Lower lobe of right lung (tissue), 2 donors: ENCODE measurements around the gene AP1M1. TPM values are rescaled to one million over a fixed set of nuclear protein-coding genes. Genes with fewer than 3 reads are reported as not detected.
A peak's percentile ranks its signal among the peaks of the same experiment; 100 is the strongest.

Source experiments
- ATAC-seq, 2 donors: fragments of 200-7000 bp; cut with Tn5 transposase; one replicate each; pipeline ENCODE4 v1.9.1; 2020 to 2022; ENCODE audit warnings: mild to moderate bottlenecking in 2 of 2, moderate library complexity in 2 of 2
- DNase-seq: peaks from one replicate; pipeline ENCODE4 v3.0.0-alpha.2; 2020
- H3K27ac ChIP-seq: fragments of 200-600 bp; one replicate; pipeline ENCODE4 v1.8.0; 2022
- H3K27me3 ChIP-seq: fragments of 200-600 bp; one replicate; pipeline ENCODE4 v1.8.0; 2022; ENCODE audit warnings: low read depth
- H3K36me3 ChIP-seq: fragments of 200-600 bp; one replicate; pipeline ENCODE4 v1.8.0; 2022; ENCODE audit warnings: mild to moderate bottlenecking
- H3K4me1 ChIP-seq: fragments of 200-600 bp; one replicate; pipeline ENCODE4 v1.8.0; 2022
- H3K4me3 ChIP-seq: fragments of 200-600 bp; one replicate; pipeline ENCODE4 v1.8.0; 2022; ENCODE audit warnings: mild to moderate bottlenecking
- H3K9me3 ChIP-seq: fragments of 200-600 bp; one replicate; pipeline ENCODE4 v1.8.0; 2022
- CTCF ChIP-seq: fragments of 200-600 bp; IDR thresholded peaks from one replicate; pipeline ENCODE4 v1.8.0; 2022; ENCODE audit warnings: antibody characterized with exemption, mild to moderate bottlenecking
- intact Hi-C: fragments of 100-400 bp; cut with DNase I; formaldehyde crosslinking; loops from one replicate; pipeline ENCODE4 v1.11.0; 2022
- total RNA-seq: library from RNA; stranded (reverse); fragmentation: NEBNext Ultra II Directional; extraction: Animal tissue kit (Norgen Biotek cat#: 25700); gene quantifications from one replicate; pipeline ENCODE4 v1.2.1, GENCODE V29; 2021
- donor health status: DM: no; HTN: yes; CAD: no; lungs with severe emphysema.

Gene AP1M1
- total RNA-seq, 1 donor from 2014 or later: 66.0 TPM

DNA sequence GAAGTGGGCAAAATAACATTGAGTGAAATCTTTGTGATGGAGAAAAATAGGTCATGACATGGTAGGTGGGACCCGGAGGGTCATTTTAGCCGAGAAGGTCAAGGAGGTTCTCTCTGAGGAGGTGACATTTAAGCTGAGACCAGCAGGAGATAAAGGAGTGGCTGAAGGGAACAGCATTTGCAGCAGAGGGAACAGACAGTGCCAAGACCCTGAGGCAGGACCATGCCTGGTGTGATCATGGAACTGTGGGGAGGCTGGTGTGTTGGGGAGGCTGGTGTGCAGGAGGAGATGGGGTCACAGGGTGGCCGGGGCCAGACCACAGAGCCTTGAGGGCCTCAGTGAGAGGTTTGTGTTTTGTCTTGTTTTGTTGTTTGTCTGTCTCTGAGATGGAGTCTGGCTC, 67.5 kb downstream of the AP1M1 start:
- ATAC-seq: no peak

GRCh38 chr19:16265890-16266585, 68.3 kb downstream of the AP1M1 start:
- Histone ChIP-seq H3K27me3 (no peaks in the 10 kb centered on the region), H3K27ac (no peak overlapping the region), H3K4me3 (no peak overlapping the region), H3K4me1 (peaks cover 24% of the 10 kb centered on the region), H3K36me3 (no peaks in the 10 kb centered on the region), H3K9me3 (no peaks in the 10 kb centered on the region)
- TF ChIP-seq CTCF: no peak
- DNase-seq (no peak), ATAC-seq (no peak)
- intact Hi-C loops: no loop called here

More for the DNA sequence above, 67.5 kb downstream of the AP1M1 start:
- DNase-seq: no peak
- Histone ChIP-seq H3K4me3 (no peak overlapping the region), H3K27me3 (no peaks in the 10 kb centered on the region), H3K9me3 (no peaks in the 10 kb centered on the region), H3K27ac (no peak overlapping the region), H3K36me3 (no peaks in the 10 kb centered on the region), H3K4me1 (peaks cover 32% of the 10 kb centered on the region)
- TF ChIP-seq CTCF: no peak
- intact Hi-C loops: no loop called here

- no peaks in the 10 kb centered on the region for H3K27me3 ChIP-seq
- no peak for TF ChIP-seq CTCF
- intact Hi-C loops: no loop called here
- ATAC-seq (no peak), DNase-seq (no peak)
- H3K4me3 ChIP-seq: no peak overlapping the region
- no peak overlapping the region for H3K27ac ChIP-seq
- H3K9me3 ChIP-seq: no peaks in the 10 kb centered on the region
- H3K4me1 ChIP-seq: peaks cover 20% of the 10 kb centered on the region
- H3K36me3 ChIP-seq: no peaks in the 10 kb centered on the region
Observed at GRCh38 chr19:16266586-16266942, 68.9 kb downstream of the AP1M1 start.

- DNase-seq: no peak
- no peak for TF ChIP-seq CTCF
- intact Hi-C loops: no loop called here
- Histone ChIP-seq H3K36me3 (no peaks in the 10 kb centered on the region), H3K27ac (no peak overlapping the region), H3K27me3 (no peaks in the 10 kb centered on the region), H3K4me1 (peaks cover 7% of the 10 kb centered on the region), H3K9me3 (no peaks in the 10 kb centered on the region), H3K4me3 (no peak overlapping the region)
- ATAC-seq: no peak
Observed at GRCh38 chr19:16268676-16269319, 71.1 kb downstream of the AP1M1 start.

- Histone ChIP-seq H3K4me3 (no peak overlapping the region), H3K4me1 (peaks cover 7% of the 10 kb centered on the region), H3K27me3 (no peaks in the 10 kb centered on the region), H3K27ac (peak overlapping the region; percentile 54), H3K36me3 (no peaks in the 10 kb centered on the region), H3K9me3 (no peaks in the 10 kb centered on the region)
- ATAC-seq: peak; percentile 43 to 50
- intact Hi-C loops: no loop called here
- DNase-seq: no peak
- TF ChIP-seq CTCF: no peak
Observed at GRCh38 chr19:16272945-16273344, 75.2 kb downstream of the AP1M1 start.
